PC-3 (cell line): Measurements from ENCODE around the gene TTC21B. TPM values are rescaled to one million over a fixed set of nuclear protein-coding genes. Genes with fewer than 3 reads are reported as not detected.

ENCODE experiments used
- ATAC-seq: fragments of 200-7000 bp; cut with Tn5 transposase; 2 replicates; pipeline ENCODE4 v1.9.1; 2020; ENCODE audit warnings: mild to moderate bottlenecking, moderate library complexity
- BruUV-seq: library from RNA; stranded (reverse); fragments of 400-500 nt; replicated peaks from 2 replicates; lab custom pipeline; 2021; lab: Mats Ljungman, UMichigan
- CTCF ChIA-PET: fragments of 300-600 bp; sonication (Branson Sonifier 250); formaldehyde crosslinking; loops from one replicate; lab custom pipeline; 2022; ENCODE audit warnings: antibody characterized with exemption; lab: Charles Lee
- POLR2A ChIA-PET: fragments of 300-600 bp; sonication (Branson Sonifier 250); formaldehyde crosslinking; loops from one replicate; lab custom pipeline; 2022; ENCODE audit warnings: antibody characterized with exemption; ENCODE audit not compliant: unreplicated experiment; lab: Charles Lee
- DNase-seq: peaks from one replicate; pipeline ENCODE4 v3.0.0-alpha.2; 2015
- H2AFZ ChIP-seq: fragments of 300-600 bp; sonication (generic); 2 replicates; pipeline ENCODE4 v1.6.0; 2016; ENCODE audit warnings: antibody characterized with exemption, low read length
- H3F3A ChIP-seq: fragments of 300-600 bp; sonication (generic); one replicate; pipeline ENCODE4 v1.6.0; 2017; ENCODE audit warnings: antibody characterized with exemption, low read length, control low read depth, mild to moderate bottlenecking; ENCODE audit not compliant: unreplicated experiment
- H3K27ac ChIP-seq: fragments of 300-600 bp; sonication (generic); 2 replicates; pipeline ENCODE4 v1.5.1; 2016; ENCODE audit warnings: mild to moderate bottlenecking, low read length
- H3K27me3 ChIP-seq: fragments of 300-600 bp; sonication (generic); 2 replicates; pipeline ENCODE4 v1.6.1; 2016; ENCODE audit warnings: low read length, mixed read lengths
- H3K36me3 ChIP-seq: fragments of 300-600 bp; sonication (generic); 2 replicates; pipeline ENCODE4 v1.6.1; 2016; ENCODE audit warnings: low read depth, mixed run types, low read length, mixed read lengths
- H3K4me1 ChIP-seq: fragments of 300-600 bp; sonication (generic); 2 replicates; pipeline ENCODE4 v1.5.1; 2016; ENCODE audit warnings: low read length; ENCODE audit not compliant: insufficient read depth
- H3K4me2 ChIP-seq: fragments of 300-600 bp; sonication (generic); 2 replicates; pipeline ENCODE4 v1.6.0; 2016; ENCODE audit warnings: low read length
- H3K4me3 ChIP-seq: fragments of 300-600 bp; sonication (generic); 2 replicates; pipeline ENCODE4 v1.5.1; 2016; ENCODE audit warnings: mild to moderate bottlenecking, low read length, mixed read lengths
- H3K79me2 ChIP-seq: fragments of 300-600 bp; sonication (generic); 2 replicates; pipeline ENCODE4 v1.6.1; 2017; ENCODE audit warnings: low read length, mixed read lengths
- H3K9ac ChIP-seq: fragments of 300-600 bp; sonication (generic); 2 replicates; pipeline ENCODE4 v1.6.0; 2016; ENCODE audit warnings: mild to moderate bottlenecking, low read length
- H3K9me2 ChIP-seq: fragments of 300-600 bp; sonication (generic); replicated peaks from 2 replicates; pipeline ENCODE4 v1.6.1; 2016; ENCODE audit warnings: mixed run types, low read length, mixed read lengths
- H3K9me3 ChIP-seq: fragments of 300-600 bp; sonication (generic); 2 replicates; pipeline ENCODE4 v1.6.1; 2016; ENCODE audit warnings: low read length, mixed read lengths
- H4K20me1 ChIP-seq: fragments of 300-600 bp; sonication (generic); 2 replicates; pipeline ENCODE4 v1.6.1; 2016; ENCODE audit warnings: low read length, mixed read lengths
- CTCF ChIP-seq: fragments of 300-600 bp; sonication (generic); conservative IDR thresholded peaks from 2 replicates; pipeline ENCODE4 v1.5.1; 2017; ENCODE audit warnings: antibody characterized with exemption, low read depth, mild to moderate bottlenecking, low read length
- EZH2 ChIP-seq: fragments of 300-600 bp; sonication (generic); IDR thresholded peaks from one replicate; pipeline ENCODE4 v1.6.1; 2017; ENCODE audit warnings: antibody characterized with exemption, mild to moderate bottlenecking, low read length; ENCODE audit not compliant: unreplicated experiment
- EZH2phosphoT487 ChIP-seq: fragments of 300-600 bp; sonication (generic); IDR thresholded peaks from 2 replicates; pipeline ENCODE4 v1.6.1; 2018; ENCODE audit warnings: mild to moderate bottlenecking, antibody characterized with exemption, low read length, borderline replicate concordance
- intact Hi-C: fragments of 100-400 bp; cut with micrococcal nuclease; formaldehyde crosslinking; loops from 2 replicates; pipeline ENCODE4 v1.9.0; 2023
- total RNA-seq: library from RNA; depleted of rRNA; stranded (reverse); fragments of >200 nt; gene quantifications from 2 replicates; pipeline ENCODE4 v1.2.3, GENCODE V29; 2014

TTC21B gene
- total RNA-seq, 1 experiment from 2014 or later = 35.5 TPM

GRCh38 chr2:165961818-165962217 lies 8.2 kb upstream of the TTC21B start:
- no peaks in the 10 kb centered on the region for H3K9me3 ChIP-seq
- intact Hi-C loops = no loop called here
- CTCF ChIA-PET = no interaction called here
- no peak overlapping the region for H3K4me3 ChIP-seq
- no peaks in the 10 kb centered on the region for H3K4me1 ChIP-seq
- no peaks in the 10 kb centered on the region for H3F3A ChIP-seq
- no peaks in the 10 kb centered on the region for H3K36me3 ChIP-seq
- no peak overlapping the region for H3K4me2 ChIP-seq
- TF ChIP-seq CTCF (no peak), EZH2phosphoT487 (no peak), EZH2 (no peak)
- no peak overlapping the region for H3K9ac ChIP-seq
- peaks cover 20% of the 10 kb centered on the region; the same call in 1 of the 2 replicates for H3K27me3 ChIP-seq
- DNase-seq = peak; percentile 55
- H3K27ac ChIP-seq = no peak overlapping the region
- BruUV-seq = no TSS peak
- POLR2A ChIA-PET = no interaction called here
- H2AFZ ChIP-seq = no peak overlapping the region
- H4K20me1 ChIP-seq = no peaks in the 10 kb centered on the region
- no peaks in the 10 kb centered on the region for H3K79me2 ChIP-seq
- ATAC-seq = peak; percentile 78
- no peaks in the 10 kb centered on the region for H3K9me2 ChIP-seq

- Histone ChIP-seq H3K4me1 (peaks cover 5% of the 10 kb centered on the region), H3K9ac (no peak overlapping the region), H3K27ac (no peak overlapping the region), H3F3A (no peaks in the 10 kb centered on the region), H3K9me2 (no peaks in the 10 kb centered on the region), H3K4me2 (no peak overlapping the region), H2AFZ (no peak overlapping the region), H4K20me1 (no peaks in the 10 kb centered on the region), H3K9me3 (no peaks in the 10 kb centered on the region), H3K27me3 (peaks cover 11% of the 10 kb centered on the region; the same call in 1 of the 2 replicates), H3K36me3 (no peaks in the 10 kb centered on the region), H3K4me3 (no peak overlapping the region), H3K79me2 (no peaks in the 10 kb centered on the region)
- no TSS peak for BruUV-seq
- ATAC-seq = no peak
- intact Hi-C loops = loop anchor here (10.0 kb wide), 1 partner anchor 555 kb away; no protein-coding TSS in a partner anchor
- no peak for DNase-seq
- TF ChIP-seq EZH2phosphoT487 = no peak
- TF ChIP-seq CTCF = no peak
- TF ChIP-seq EZH2 = no peak
- CTCF ChIA-PET = no interaction called here
- POLR2A ChIA-PET = no interaction called here
These were observed 5.8 kb upstream of the TTC21B start for GRCh38 chr2:165959371-165959770.

GRCh38 chr2:165958313-165958960 lies 4.9 kb upstream of the TTC21B start:
- no peak overlapping the region for H3K27ac ChIP-seq
- no peak overlapping the region for H3K9ac ChIP-seq
- H2AFZ ChIP-seq = no peak overlapping the region
- BruUV-seq = no TSS peak
- H3K36me3 ChIP-seq = no peaks in the 10 kb centered on the region
- no peak overlapping the region for H3K4me3 ChIP-seq
- H3K9me2 ChIP-seq = no peaks in the 10 kb centered on the region
- no peaks in the 10 kb centered on the region for H3K9me3 ChIP-seq
- no peak overlapping the region for H3K4me2 ChIP-seq
- no peaks in the 10 kb centered on the region for H3K79me2 ChIP-seq
- H3F3A ChIP-seq = no peaks in the 10 kb centered on the region
- H3K27me3 ChIP-seq = peaks cover 3% of the 10 kb centered on the region; the same call in 1 of the 2 replicates
- no peaks in the 10 kb centered on the region for H4K20me1 ChIP-seq
- H3K4me1 ChIP-seq = peaks cover 7% of the 10 kb centered on the region
- POLR2A ChIA-PET = interaction anchor here (0.5 kb wide), 1 partner anchor 220 kb away, joined by 4 read pairs; no protein-coding TSS in a partner anchor
- DNase-seq (no peak), ATAC-seq (no peak)
- intact Hi-C loops = loop anchor here (10.0 kb wide), 1 partner anchor 554 kb away; no protein-coding TSS in a partner anchor
- TF ChIP-seq CTCF (no peak), EZH2phosphoT487 (no peak), EZH2 (no peak)
- CTCF ChIA-PET = no interaction called here
